Loucy (cell line): ENCODE measurements around the gene CD44.

Experiments
- EZH2phosphoT487 ChIP-seq: fragments of 200-600 bp; IDR thresholded peaks from 2 replicates; pipeline ENCODE4 v1.6.1; 2018; ENCODE audit warnings: antibody characterized with exemption, mild to moderate bottlenecking, moderate library complexity, borderline replicate concordance
- TF ChIP-seq, protein P1 (sequence below): fragments of 200-600 bp; sonication (generic); conservative IDR thresholded peaks from 2 replicates; pipeline ENCODE4 v1.5.1; 2014; ENCODE audit warnings: mild to moderate bottlenecking, antibody characterized with exemption, low read length

DNA sequence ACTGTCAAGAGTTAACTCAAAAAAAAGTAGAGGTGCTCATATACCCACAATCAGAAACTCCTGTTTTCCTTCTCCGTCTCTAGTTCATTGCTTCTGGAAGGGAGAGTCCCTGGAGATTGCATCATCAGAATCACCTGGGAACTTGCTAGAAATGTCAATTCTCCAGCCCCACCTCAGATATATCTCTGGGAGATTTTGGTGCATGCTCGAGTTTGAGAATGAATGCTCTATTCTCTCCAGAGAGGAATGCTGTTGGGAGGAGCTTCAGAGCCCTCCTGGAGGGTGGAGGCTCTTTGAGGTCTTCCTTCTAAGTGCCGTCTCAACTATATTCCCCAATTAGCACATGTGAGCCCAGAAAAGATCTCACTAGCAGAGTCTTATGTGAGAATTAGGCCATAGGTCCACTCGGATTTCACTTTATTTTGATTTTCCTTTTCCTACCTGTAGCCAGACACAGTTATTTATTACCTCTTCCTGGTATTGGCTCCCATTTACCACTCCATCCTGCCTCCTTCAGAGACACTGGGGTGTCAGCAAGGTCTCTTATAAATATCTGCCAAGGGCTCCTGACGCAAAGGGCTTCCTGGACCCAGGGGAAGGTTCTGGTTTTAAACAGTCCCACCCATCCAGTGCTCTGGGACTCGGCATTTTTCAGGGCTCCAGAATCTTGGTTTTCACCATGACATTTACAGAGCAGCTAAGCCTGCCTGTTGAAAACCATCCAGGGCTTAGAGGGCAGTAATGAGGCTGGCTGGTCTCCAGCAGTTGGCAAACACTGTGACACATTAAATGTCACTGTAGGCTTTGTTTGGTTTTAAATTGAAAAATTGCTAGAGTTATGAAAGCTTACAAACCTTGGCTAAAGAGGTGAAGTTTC is 136.2 kb downstream of the CD44 start:
- TF ChIP-seq, protein P1, sequence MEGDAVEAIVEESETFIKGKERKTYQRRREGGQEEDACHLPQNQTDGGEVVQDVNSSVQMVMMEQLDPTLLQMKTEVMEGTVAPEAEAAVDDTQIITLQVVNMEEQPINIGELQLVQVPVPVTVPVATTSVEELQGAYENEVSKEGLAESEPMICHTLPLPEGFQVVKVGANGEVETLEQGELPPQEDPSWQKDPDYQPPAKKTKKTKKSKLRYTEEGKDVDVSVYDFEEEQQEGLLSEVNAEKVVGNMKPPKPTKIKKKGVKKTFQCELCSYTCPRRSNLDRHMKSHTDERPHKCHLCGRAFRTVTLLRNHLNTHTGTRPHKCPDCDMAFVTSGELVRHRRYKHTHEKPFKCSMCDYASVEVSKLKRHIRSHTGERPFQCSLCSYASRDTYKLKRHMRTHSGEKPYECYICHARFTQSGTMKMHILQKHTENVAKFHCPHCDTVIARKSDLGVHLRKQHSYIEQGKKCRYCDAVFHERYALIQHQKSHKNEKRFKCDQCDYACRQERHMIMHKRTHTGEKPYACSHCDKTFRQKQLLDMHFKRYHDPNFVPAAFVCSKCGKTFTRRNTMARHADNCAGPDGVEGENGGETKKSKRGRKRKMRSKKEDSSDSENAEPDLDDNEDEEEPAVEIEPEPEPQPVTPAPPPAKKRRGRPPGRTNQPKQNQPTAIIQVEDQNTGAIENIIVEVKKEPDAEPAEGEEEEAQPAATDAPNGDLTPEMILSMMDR, result no peak
- no peak for TF ChIP-seq EZH2phosphoT487
